Fibroblast of skin of scalp (primary cell): ENCODE data around the gene CACNG1.
"Not testable (repeated sequence)": the region's sequence is repeated elsewhere in the genome, so short reads cannot be mapped to it uniquely, and the experiment has no call there.

Experiments
- DNase-seq: peaks from one replicate; pipeline ENCODE4 v3.0.0-alpha.2; 2013

CACNG1 gene

DNA sequence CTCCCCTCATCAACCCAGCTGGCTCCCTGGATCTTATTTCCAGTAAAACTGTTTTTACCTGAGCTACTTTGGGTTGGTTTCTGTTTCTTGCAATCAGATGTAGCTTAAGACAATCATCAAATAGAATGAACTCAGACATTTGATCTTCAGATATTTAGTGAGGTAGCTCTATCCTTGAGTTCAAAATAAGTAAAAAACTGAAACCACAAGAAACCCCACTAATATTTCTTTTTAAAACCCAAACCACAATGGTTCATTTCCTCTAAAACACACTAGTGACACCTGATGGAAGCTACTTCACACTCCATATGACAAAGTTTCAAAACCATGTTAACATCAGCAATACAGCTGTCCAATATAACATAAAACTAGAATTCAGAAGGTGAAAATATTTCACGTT is 37.8 kb downstream of the CACNG1 start:
- DNase-seq, result no peak

DNA sequence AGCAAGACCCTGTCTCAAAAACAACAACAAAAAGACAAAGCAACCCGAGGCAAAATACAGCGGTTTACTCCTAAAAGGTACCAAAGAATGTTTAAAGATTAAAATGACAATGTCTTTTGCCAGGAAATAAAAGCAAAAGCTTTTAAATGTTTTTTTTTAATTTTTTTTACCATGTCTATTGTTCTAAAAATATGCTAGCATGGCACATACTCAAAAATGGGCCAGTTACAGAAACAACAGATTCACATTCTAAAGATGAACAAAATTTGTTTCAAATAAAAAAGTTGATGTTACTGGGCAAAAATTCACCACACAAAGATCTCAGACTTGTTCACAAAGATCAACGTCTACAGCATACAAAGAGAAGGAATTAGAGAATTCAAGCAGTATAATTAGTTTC is 41.1 kb downstream of the CACNG1 start:
- no peak for DNase-seq

DNA sequence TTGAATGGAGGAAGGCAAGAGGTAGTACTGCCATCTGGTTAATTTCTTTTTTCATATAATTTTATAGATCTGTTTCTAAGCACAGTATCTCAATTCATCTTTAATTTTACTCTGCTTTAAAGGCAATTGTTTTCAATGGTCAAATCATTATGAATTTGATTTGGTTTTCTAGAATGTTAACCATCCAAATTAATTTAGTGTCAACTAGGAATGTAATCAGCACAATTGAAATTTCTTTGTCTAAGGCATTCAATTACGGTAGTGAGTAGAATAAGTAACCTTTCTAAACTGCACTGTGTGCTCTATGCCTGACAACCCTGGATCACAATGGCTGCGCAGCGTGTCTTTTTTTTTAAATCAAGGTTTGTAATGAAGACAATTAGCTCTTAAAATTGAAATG is 44.3 kb downstream of the CACNG1 start:
- no peak for DNase-seq

DNA sequence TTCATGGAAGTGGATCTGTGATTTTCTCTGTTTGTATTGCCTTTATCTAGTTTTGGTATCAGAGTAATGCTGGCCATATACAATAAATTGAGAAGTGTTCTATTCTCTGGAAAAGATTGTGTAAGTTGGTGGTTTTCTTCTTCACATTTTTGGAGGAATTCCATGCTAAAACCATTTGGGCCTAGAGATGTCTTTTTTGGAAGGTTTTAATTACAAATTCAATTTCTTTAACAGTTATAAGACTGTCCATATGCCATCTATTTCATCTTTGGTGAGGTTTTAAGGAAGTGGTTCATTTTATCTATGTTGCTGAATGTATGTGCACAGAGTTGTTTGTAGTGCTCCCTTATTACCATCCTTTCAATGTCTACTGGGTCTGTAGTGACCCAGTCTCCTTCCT is 46.0 kb downstream of the CACNG1 start:
- no peak for DNase-seq

DNA sequence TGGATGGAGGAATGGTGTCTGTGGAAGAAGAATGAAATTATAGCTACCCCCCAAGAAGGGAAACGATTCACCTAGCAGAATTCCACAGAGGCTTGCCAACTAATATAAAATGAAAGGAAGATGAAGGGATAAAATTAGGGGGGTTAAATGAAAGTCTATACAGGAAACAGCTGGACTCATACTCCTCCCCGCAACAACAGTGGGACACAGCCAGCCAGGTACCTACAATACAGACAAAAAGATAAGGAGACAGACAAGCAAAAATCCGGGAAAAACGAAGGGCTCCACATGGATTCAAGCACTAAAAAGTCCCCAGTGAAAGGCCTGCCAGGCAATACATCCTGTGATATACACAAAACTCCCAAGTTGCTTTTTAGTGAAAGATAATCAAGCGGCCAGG is 47.9 kb downstream of the CACNG1 start:
- no peak for DNase-seq

DNA sequence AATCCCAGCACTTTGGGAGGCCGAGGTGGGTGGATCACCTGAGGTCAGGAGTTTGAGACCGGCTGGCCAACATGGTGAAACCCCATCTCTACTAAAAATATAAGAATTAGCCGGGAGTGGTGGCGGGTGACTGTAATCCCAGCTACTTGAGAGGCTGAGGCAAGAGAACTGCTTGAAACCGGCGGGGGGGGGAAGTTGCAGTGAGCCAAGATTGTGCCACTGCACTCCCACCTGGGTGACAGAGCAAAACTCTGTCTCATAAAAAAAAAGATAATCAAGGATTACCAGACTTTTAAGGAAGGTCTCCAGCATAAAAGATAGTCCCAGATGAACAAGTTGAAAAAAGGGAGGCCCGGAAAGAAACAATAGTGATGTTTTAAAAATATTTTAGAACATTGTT is 48.4 kb downstream of the CACNG1 start:
- DNase-seq, result not testable (repeated sequence)

DNA sequence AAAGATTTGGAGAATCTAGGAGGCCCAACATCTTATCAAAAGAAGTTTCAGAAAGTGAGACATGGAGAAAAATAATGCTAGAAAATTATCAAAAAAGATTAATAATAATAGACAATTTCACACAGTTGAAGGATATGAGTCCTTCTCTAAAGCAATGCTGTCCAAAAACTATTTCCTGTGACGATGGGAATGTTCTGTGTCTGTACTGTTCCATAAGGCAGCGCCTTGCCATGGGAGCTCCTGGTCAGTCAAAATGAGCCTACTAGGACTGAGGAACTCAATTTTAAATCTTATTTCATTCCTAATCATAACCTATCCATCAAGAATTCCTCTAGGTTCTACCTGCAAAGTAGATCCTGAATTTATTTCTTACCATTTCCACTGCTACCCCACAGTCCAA is 49.0 kb downstream of the CACNG1 start:
- DNase-seq, result no peak

DNA sequence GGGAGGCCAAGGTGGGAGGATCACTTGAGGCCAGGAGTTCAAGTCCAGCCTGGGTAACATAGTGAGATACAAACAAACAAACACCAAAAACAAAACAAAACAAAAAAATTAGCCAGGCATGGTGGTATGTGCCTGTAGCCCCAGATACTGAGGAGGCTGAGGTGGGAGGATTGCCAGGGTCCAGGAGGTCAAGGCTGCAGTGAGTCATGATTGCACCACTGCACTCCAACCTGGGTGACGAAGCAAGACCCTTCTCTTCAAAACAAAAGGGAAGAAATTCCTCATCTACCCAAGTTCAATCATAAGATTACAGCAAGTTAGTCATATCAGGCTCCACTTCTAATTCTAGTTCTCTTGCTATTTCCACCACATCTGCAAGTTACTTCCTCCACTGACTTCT is 50.9 kb downstream of the CACNG1 start:
- peak; percentile 25 for DNase-seq

DNA sequence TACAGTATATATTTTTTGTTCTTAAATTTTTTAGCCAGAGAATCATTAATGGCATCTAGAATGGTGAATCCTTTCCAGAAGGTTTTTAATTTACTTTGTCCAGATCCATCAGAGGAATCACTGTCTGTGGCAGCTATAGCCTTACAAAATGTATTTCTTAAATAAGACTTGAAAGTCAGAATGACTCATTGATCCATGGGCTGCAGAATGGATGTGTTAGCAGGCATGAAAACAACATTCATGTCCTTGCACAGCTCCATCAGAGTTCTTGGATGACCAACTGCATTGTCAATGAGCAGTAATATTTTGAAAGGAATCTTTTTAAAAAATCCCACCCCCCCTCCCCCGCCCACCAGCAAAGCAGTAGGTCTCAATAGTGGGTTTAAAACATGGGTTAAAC is 51.4 kb downstream of the CACNG1 start:
- peak; percentile 30 for DNase-seq

DNA sequence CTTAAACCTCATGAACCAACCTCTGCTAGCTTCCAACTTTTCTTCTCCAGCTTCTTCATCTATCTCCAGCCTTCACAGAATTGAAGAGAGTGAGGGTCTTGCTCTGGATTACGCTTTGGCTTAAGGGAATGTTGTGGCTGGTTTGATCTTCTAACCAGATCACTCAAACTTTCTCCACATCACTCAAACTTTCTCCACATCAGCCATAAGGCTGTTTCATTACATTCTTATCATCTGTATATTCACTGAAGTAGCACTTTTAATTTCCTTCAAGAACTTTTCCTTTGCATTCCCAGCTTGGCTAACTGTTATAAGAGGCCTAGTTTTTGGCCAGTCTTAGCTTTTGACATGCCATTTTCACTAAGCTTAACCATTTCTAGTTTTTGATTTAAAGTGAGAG is 52.3 kb downstream of the CACNG1 start:
- no peak for DNase-seq

DNA sequence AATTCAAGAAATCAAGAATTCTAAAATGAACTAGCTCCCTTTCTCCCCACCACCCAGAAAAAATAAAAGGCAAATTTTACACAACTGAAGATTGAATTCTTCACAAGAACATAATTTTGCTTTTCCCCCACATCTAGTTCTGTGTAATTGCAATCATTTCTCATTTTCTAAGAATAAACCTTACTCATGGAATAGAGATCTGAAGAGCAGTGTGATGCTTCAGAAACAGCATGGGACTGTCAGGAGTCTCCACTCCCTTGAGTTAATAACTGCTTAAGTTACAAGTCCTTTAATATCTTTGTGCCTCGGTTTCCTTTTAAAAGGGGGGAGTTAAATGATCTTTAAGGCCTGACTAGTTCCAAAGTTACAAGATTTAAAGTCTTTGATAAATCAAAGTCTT is 53.7 kb downstream of the CACNG1 start:
- no peak for DNase-seq

DNA sequence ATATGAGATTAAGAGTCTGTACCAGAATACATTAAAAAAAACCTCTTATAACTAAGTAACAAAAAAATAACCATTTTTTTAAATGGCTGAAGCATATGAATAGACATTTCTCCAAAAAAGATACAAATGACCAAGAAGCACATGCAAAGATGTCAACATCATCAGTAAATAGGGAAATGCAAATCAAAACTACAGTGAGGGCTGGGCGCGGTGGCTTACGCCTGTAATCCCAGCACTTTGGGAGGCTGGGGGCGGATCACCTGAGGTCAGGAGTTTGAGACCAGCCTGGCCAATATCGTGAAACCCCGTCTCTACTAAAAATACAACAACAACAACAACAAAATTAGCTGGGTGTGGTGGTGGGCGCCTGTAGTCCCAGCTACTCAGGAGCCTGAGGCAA is 60.3 kb downstream of the CACNG1 start:
- not testable (repeated sequence) for DNase-seq

DNA sequence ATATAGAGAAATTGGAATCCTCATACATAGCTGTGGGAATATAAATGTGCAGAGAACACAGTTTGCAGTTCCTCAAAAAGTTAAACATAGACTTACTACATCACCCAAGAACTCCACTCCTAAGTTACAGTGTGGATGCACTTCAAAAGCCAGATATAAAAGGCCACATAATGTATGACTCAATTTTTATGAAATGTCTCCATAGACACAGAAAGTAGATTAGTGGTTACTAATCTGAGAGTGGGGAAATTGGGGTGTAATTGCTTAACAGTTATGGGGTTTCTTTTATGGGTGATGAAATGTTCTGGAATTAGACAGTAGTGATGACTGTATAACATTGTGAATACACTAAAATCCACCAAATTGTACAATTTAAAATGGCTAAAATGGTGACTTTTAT is 60.9 kb downstream of the CACNG1 start:
- DNase-seq, result peak; percentile 24
